Esophagus squamous epithelium (tissue), 4 donors: Measurements from ENCODE around the gene GET3.

Source experiments
- POLR2A ChIP-seq, 4 donors: fragments of 450-650 bp; IDR thresholded peaks; one replicate each; pipeline ENCODE4 v1.6.1; 2017; ENCODE audit warnings: antibody characterized with exemption in 4 of 4, mild to moderate bottlenecking in 4 of 4, moderate library complexity in 3 of 4
- TF ChIP-seq, protein P1 (sequence below), 6 experiments: fragments of 450-650 bp in 4 of 6; fragments of 200-600 bp in 2 of 6; sonication (generic) in 2 of 6; IDR thresholded peaks; one replicate each; pipeline ENCODE4 v1.5.1; 2016 to 2019; ENCODE audit warnings: antibody characterized with exemption in 6 of 6, mild to moderate bottlenecking in 4 of 6, moderate library complexity in 4 of 6

- TF ChIP-seq, protein P1, sequence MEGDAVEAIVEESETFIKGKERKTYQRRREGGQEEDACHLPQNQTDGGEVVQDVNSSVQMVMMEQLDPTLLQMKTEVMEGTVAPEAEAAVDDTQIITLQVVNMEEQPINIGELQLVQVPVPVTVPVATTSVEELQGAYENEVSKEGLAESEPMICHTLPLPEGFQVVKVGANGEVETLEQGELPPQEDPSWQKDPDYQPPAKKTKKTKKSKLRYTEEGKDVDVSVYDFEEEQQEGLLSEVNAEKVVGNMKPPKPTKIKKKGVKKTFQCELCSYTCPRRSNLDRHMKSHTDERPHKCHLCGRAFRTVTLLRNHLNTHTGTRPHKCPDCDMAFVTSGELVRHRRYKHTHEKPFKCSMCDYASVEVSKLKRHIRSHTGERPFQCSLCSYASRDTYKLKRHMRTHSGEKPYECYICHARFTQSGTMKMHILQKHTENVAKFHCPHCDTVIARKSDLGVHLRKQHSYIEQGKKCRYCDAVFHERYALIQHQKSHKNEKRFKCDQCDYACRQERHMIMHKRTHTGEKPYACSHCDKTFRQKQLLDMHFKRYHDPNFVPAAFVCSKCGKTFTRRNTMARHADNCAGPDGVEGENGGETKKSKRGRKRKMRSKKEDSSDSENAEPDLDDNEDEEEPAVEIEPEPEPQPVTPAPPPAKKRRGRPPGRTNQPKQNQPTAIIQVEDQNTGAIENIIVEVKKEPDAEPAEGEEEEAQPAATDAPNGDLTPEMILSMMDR (IDR thresholded peaks at IDR 0.05): peak in 4 of 6 experiments; percentile 5 to 20 (median 16)
- TF ChIP-seq POLR2A (IDR thresholded peaks at IDR 0.05): peak in 3 of 4 donors; percentile 29 to 76 (median 62)
Measured at GRCh38 chr19:12782424-12783290, 45.4 kb downstream of the GET3 start.
